BLaER1 (cell line): Measurements from ENCODE around the gene HS3ST6.

Experiments
- H3K27ac ChIP-seq: shearing (Covaris generic); formaldehyde crosslinking; 2 replicates; pipeline ENCODE4 v1.8.1; 2022
- H3K27me3 ChIP-seq: shearing (Covaris generic); formaldehyde crosslinking; 2 replicates; pipeline ENCODE4 v1.8.1; 2022
- H3K36me3 ChIP-seq: shearing (Covaris generic); formaldehyde crosslinking; 2 replicates; pipeline ENCODE4 v1.8.1; 2022
- H3K4me1 ChIP-seq: shearing (Covaris generic); formaldehyde crosslinking; 2 replicates; pipeline ENCODE4 v1.8.1; 2022
- H3K4me2 ChIP-seq: shearing (Covaris generic); formaldehyde crosslinking; 2 replicates; pipeline ENCODE4 v1.8.1; 2022
- H3K4me3 ChIP-seq: shearing (Covaris generic); formaldehyde crosslinking; 2 replicates; pipeline ENCODE4 v1.8.1; 2022
- H3K9ac ChIP-seq: shearing (Covaris generic); formaldehyde crosslinking; 2 replicates; pipeline ENCODE4 v1.8.1; 2022
- H3K9me3 ChIP-seq: shearing (Covaris generic); formaldehyde crosslinking; 2 replicates; pipeline ENCODE4 v1.8.1; 2022
- H4K20me1 ChIP-seq: shearing (Covaris generic); formaldehyde crosslinking; 2 replicates; pipeline ENCODE4 v1.8.1; 2022
- Cebpa-rat ChIP-seq: shearing (Covaris generic); IDR thresholded peaks from 2 replicates; pipeline ENCODE4 v1.8.1; 2022

Gene HS3ST6

DNA sequence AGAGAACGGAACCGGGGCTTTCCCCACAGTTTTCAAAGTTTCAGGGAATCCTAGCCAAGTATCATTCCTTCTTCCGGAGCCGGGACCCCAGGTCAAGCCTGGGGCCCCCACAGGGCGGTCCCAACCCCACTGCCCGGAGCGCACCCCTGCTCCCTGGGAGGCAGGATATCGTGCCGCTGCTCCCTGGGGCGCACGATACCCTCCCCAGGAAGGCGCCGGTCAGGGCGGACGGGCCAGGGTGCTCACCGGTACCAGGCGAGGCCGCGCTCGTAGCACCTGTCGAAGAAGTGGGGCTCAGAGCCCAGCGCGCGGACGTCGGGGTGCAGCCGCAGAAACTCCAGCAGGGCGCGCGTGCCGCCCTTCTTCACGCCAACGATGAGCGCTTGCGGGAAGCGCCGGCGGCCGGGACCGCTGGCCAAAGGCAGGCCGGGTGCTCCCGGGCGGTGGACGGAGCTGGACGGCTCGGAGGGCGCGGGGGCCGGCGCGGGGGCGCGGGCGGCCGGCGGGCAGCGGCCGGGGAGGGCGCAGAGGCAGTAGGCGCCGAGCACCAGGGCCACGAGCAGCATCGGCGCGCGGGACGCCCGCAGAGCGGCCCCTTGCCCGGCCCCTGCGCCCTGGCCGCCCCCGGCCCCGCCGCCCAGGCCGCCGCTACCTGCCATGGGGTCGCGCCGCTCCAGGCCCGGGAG lies 407 bp downstream of the HS3ST6 start:
- Histone ChIP-seq H3K9ac (no peak overlapping the region), H3K27me3 (peaks cover 99% of the 10 kb centered on the region), H3K4me2 (no peak overlapping the region), H3K27ac (no peak overlapping the region), H4K20me1 (peaks cover 40% of the 10 kb centered on the region; the same call in 1 of the 2 replicates), H3K36me3 (no peaks in the 10 kb centered on the region), H3K4me3 (no peak overlapping the region), H3K9me3 (no peaks in the 10 kb centered on the region), H3K4me1 (no peaks in the 10 kb centered on the region)
- TF ChIP-seq Cebpa-rat: no peak

DNA sequence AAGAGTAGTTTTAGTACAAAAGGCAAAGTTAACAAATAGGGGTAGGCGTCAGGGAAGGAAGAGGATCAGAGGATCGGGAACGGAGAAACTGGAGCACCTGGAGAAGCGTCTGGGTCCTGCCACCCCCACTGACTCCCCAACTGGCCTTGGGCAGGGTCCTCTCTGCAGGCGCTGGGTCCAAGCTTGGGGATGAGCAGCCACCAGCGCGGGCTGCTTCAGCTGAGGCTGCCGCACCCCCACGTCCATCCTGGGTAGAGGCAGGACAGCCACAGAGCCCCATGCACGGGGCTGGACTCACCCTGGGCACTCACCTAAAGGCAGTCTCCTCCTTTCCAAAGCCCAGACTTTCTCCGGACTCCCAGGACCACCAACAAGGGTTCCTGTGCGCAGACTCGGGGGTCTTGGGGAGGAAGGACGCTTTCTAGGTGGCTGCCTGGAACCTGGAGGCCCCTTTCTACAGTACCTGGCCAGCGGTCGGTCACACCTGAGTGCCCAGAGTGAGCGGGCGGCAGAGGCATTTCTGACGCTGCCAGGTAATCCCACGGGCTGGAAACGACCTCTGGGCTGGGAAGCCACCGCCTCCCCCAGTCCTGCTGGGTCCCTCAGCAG lies 1.1 kb downstream of the HS3ST6 start:
- TF ChIP-seq Cebpa-rat: no peak
- Histone ChIP-seq H3K27me3 (peaks cover 92% of the 10 kb centered on the region), H3K9me3 (no peaks in the 10 kb centered on the region), H4K20me1 (peaks cover 40% of the 10 kb centered on the region; the same call in 1 of the 2 replicates), H3K4me3 (no peak overlapping the region), H3K4me1 (no peaks in the 10 kb centered on the region), H3K27ac (no peak overlapping the region), H3K4me2 (no peak overlapping the region), H3K36me3 (no peaks in the 10 kb centered on the region), H3K9ac (no peak overlapping the region)

DNA sequence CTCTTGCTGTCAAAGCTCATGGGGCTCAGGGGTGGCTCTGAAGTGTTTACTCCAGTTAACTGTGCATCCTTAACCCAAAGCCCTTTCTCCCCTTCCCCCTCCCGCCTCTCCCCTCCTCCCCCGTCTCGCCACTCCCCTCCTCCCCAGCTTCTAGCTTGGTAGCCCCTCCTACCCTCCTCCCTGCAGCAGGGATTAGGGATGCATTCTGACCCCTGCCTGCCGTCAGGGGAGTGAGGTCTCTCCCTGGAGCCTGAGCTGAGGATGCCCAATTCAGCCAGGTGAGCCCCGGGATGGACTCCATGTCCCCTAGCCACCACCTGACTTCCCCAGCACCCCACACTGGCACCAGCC lies 1.6 kb downstream of the HS3ST6 start:
- H3K4me1 ChIP-seq: no peaks in the 10 kb centered on the region
- no peak overlapping the region for H3K4me2 ChIP-seq
- H3K9me3 ChIP-seq: no peaks in the 10 kb centered on the region
- no peak overlapping the region for H3K4me3 ChIP-seq
- H3K27ac ChIP-seq: no peak overlapping the region
- H3K27me3 ChIP-seq: peaks cover 87% of the 10 kb centered on the region
- H4K20me1 ChIP-seq: peaks cover 40% of the 10 kb centered on the region; the same call in 1 of the 2 replicates
- no peak overlapping the region for H3K9ac ChIP-seq
- no peak for TF ChIP-seq Cebpa-rat
- H3K36me3 ChIP-seq: no peaks in the 10 kb centered on the region

DNA sequence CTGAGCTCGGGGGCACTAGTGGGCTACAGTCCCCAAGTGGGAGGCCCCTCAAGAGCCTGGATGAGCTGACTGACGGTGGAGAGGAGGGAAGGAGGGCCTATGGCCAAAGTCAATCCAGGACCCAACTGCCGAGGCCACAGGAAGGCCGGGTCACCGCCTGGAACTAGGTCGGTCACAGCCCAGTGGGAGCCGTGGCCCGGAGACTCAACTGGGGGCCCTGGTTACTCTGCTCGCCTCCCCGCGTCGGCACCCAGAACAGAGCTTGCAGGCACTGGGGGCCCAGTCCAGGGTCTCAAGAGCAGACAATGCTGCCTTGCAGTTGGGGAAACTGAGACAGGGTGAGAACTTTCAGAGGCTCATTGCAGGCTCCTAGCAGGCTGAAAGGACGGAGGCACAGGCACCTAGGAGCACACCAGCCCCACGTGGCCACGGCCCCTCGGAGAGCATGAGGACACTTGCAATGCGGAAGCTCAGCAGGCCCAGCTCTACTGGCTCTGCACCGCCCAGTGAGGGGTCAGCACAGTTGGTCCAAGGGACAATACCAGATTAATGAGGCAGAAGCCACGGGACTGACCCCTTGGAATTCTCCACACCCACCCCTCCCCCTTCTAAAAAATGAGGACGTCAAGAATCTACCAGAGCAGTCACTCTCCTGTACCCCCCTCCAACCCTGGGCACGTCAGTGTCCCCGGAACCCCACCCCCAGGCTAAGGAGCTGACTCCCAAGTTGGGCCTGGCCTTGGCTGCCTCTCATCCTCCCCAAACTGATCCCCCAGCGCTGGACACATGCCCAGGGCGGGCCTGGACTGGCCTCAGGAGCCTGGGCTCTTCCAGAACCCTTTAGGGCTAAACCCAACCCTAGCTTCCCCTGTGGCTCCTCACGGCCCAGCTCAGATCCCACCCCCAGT lies 2.2 kb downstream of the HS3ST6 start:
- Histone ChIP-seq H4K20me1 (peaks cover 40% of the 10 kb centered on the region; the same call in 1 of the 2 replicates), H3K9ac (no peak overlapping the region), H3K9me3 (no peaks in the 10 kb centered on the region), H3K4me1 (no peaks in the 10 kb centered on the region), H3K36me3 (no peaks in the 10 kb centered on the region), H3K4me3 (no peak overlapping the region), H3K27me3 (peaks cover 81% of the 10 kb centered on the region), H3K27ac (no peak overlapping the region), H3K4me2 (no peak overlapping the region)
- no peak for TF ChIP-seq Cebpa-rat

DNA sequence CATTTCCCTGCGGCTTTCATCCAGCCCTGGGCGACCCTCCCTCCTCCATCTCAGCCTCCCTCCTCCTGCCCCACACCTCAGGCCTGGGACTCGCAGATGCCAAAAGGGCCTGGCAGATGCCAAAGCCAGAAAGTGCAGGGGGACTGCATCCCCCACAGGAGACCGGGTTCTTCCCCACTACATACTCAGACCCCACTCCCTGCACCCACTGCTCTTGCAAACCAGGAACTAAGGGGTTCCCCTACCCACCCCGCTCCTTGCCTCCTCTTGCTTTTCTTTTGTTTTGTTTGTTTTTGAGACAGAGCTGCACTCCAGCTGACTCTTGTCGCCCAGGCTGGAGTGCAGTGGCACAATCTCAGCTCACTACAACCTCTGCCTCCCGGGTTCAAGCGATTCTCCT lies 3.2 kb downstream of the HS3ST6 start:
- Histone ChIP-seq H3K27ac (no peak overlapping the region), H3K27me3 (peaks cover 71% of the 10 kb centered on the region), H4K20me1 (peaks cover 33% of the 10 kb centered on the region; the same call in 1 of the 2 replicates), H3K4me1 (no peaks in the 10 kb centered on the region), H3K9ac (no peak overlapping the region), H3K9me3 (no peaks in the 10 kb centered on the region), H3K36me3 (no peaks in the 10 kb centered on the region), H3K4me2 (no peak overlapping the region), H3K4me3 (no peak overlapping the region)
- no peak for TF ChIP-seq Cebpa-rat

DNA sequence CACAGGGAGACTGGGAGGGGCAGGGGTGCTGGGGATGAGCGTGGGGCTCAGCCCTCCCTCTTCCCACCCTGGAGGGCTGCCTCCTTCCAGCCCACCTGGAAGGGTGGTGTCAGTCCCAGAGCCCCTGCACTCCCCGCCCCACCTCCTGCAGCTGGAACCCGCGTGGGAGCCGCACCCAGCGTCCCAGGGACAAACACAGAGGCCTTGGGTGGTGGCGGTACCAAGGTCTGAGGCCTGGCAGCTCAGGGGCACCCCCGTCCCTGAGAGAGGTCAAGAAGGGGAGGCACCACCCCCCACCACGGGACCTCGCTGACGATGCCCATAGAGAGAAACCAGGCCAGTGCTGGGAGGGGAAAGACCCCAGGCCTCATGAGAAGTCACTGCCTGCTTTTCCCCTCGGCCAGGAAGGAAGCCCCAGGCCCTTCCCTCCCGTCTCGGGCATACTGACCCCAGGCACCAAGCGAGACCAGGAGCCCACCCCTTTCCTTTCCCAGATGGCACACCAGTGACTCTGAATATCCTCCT lies 4.1 kb downstream of the HS3ST6 start:
- Histone ChIP-seq H4K20me1 (peaks cover 24% of the 10 kb centered on the region; the same call in 1 of the 2 replicates), H3K9me3 (no peaks in the 10 kb centered on the region), H3K4me1 (no peaks in the 10 kb centered on the region), H3K9ac (no peak overlapping the region), H3K36me3 (no peaks in the 10 kb centered on the region), H3K27me3 (peaks cover 67% of the 10 kb centered on the region), H3K4me3 (no peak overlapping the region), H3K27ac (no peak overlapping the region), H3K4me2 (no peak overlapping the region)
- TF ChIP-seq Cebpa-rat: no peak

DNA sequence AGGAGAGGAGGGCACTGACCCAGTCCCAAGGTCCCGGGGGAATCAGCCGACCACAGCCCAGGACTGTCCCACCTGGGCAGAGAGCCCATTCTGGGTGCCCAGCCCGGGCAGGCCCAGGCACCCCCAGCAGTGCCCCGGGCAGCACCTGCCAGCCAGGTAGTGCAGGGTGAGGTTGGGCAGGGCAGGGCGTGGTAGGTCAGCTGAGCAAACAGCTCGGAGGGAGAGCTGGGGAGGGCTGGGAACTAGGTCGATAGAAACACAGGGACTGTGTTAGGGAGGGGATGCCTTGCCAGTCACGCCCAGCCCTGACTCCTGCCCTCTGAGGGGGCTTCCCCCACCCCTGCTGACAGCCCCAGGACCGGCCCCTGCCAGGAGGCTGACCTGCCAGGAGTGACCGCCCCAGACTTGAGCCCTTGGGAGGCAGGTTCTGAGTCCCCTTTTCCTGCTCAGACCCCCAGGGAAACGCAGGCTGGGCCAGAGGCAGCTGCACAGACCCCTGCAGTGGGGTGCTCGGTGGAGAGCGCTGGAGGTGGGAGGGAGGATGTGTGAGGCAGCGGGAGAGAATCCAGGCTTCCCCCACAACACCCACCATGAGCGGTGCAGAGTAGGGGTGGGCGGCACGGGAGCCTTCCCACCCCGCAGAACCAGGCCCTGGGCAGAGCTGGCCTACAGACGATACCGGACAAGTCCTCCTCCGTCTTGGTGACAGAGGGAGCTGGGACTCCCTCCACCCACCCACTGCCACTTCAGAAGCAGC lies 4.7 kb downstream of the HS3ST6 start:
- no peak for TF ChIP-seq Cebpa-rat
- H3K9me3 ChIP-seq: no peaks in the 10 kb centered on the region

DNA sequence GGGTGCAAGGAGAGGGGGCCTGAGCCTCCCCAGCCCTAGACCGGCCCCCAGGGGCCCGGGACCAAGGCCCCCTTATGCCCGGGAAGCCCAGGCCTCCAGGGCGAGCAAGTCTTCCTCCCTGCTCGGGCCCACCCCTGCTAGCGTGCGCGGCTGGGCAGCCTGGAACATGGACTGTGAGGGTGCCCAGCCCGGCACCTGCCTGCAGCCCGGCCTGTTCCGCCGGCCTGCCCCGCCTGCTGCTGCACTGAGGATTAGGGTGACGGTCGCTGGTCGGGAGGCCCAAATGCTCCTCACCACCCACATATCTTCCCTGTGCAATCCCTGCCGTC lies 6.0 kb downstream of the HS3ST6 start:
- H3K4me1 ChIP-seq: no peaks in the 10 kb centered on the region; the same call in 1 of the 2 replicates
- H3K4me2 ChIP-seq: no peak overlapping the region
- H3K4me3 ChIP-seq: no peak overlapping the region
- H4K20me1 ChIP-seq: peaks cover 11% of the 10 kb centered on the region; the same call in 1 of the 2 replicates
- no peak for TF ChIP-seq Cebpa-rat
- H3K36me3 ChIP-seq: no peaks in the 10 kb centered on the region
- no peak overlapping the region for H3K9ac ChIP-seq
- no peak overlapping the region for H3K27ac ChIP-seq
- no peaks in the 10 kb centered on the region for H3K9me3 ChIP-seq
- H3K27me3 ChIP-seq: peaks cover 67% of the 10 kb centered on the region

More for the DNA sequence above, 4.7 kb downstream of the HS3ST6 start:
- H3K27ac ChIP-seq: no peak overlapping the region
- H3K4me1 ChIP-seq: no peaks in the 10 kb centered on the region
- no peak overlapping the region for H3K9ac ChIP-seq
- no peak overlapping the region for H3K4me3 ChIP-seq
- no peaks in the 10 kb centered on the region for H3K36me3 ChIP-seq
- H4K20me1 ChIP-seq: peaks cover 18% of the 10 kb centered on the region; the same call in 1 of the 2 replicates
- H3K4me2 ChIP-seq: no peak overlapping the region
- peaks cover 67% of the 10 kb centered on the region for H3K27me3 ChIP-seq

DNA sequence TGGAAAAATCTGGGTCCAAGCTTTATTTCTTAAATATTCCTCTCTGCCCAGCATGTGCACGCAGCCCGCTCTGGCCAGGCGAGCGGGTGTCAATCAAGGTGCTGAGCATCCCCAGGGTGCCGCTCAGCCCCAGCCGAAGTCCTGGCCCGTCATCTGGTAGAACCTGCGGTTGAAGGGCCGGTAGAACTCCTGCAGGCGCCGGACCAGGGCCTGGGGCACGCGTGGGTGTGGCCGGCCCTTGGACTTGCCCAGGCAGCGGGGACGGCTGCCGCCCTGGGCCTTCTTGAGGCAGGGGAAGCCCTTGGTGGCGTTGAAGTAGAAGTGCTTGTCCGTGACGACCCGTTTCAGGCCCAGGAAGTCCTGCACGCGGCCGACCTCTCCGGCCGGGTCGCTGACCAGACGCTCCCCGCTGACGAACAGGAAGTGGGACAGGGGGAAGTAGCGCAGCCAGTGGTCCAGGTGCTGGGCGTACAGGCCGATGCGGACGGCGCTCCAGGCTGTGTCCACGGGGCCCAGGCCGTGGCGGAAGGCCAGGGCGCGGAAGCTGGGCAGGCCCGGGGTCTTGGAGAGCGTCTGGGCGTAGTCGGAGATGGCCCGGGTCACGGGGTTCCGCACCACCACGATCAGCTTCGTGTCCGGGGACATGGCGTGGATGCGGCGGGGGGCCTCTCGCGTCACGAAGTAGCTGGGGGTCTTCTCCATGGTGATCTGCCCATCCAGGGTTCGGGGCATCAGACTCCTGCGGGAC lies 6.6 kb downstream of the HS3ST6 start:
- no peak overlapping the region for H3K27ac ChIP-seq
- H4K20me1 ChIP-seq: peaks cover 6% of the 10 kb centered on the region; the same call in 1 of the 2 replicates
- H3K9ac ChIP-seq: no peak overlapping the region
- no peak overlapping the region for H3K4me2 ChIP-seq
- no peak overlapping the region for H3K4me3 ChIP-seq
- no peaks in the 10 kb centered on the region; the same call in 1 of the 2 replicates for H3K4me1 ChIP-seq
- H3K36me3 ChIP-seq: no peaks in the 10 kb centered on the region
- no peak for TF ChIP-seq Cebpa-rat
- no peaks in the 10 kb centered on the region for H3K9me3 ChIP-seq
- H3K27me3 ChIP-seq: peaks cover 67% of the 10 kb centered on the region
